HepG2 (cell line): ENCODE measurements around the gene GCNT2. TPM values are rescaled to one million over a fixed set of nuclear protein-coding genes. Genes with fewer than 3 reads are reported as not detected.

ENCODE experiments used
- ATAC-seq: fragments of 200-7000 bp; cut with Tn5 transposase; 3 replicates; pipeline ENCODE4 v1.9.1; 2020; ENCODE audit warnings: mild to moderate bottlenecking, moderate library complexity
- BruUV-seq: library from RNA; stranded (reverse); fragments of 400-500 nt; replicated peaks from 2 replicates; lab custom pipeline; 2021; lab: Mats Ljungman, UMichigan
- CTCF ChIA-PET: fragments of 300-600 bp; formaldehyde crosslinking; extraction: SDS; loops from one replicate; lab custom pipeline; 2021; ENCODE audit warnings: low total read pairs, inconsistent platforms, low intra/inter-chr PET ratio; lab: Yijun Ruan, JAX
- POLR2A ChIA-PET: fragments of 350-600 bp; sonication (Branson Sonifier 250); formaldehyde crosslinking; loops from one replicate; lab custom pipeline; 2020; ENCODE audit warnings: antibody characterized with exemption, inconsistent platforms; lab: Yijun Ruan, JAX
- DNase-seq: peaks from one replicate; pipeline ENCODE4 v3.0.0-alpha.2; 2015; ENCODE audit warnings: low spot score
- FAIRE-seq: peaks from 3 replicates; lab custom pipeline; 2011; peaks lifted over from hg19 to GRCh38; lab: Jason Lieb, UNC
- H2AFZ ChIP-seq: one replicate; pipeline ENCODE4 v1.6.1; 2011; ENCODE audit warnings: low read length, inconsistent platforms
- H3K27ac ChIP-seq: fragments of 300-600 bp; 3 replicates; pipeline ENCODE4 v1.8.0; 2011; ENCODE audit warnings: mixed run types, mild to moderate bottlenecking, mixed read lengths, low read length, inconsistent platforms; ENCODE audit not compliant: insufficient read depth; ENCODE audit errors: extremely low read length
- H3K27me3 ChIP-seq, 2 experiments: fragments of 200-600 bp in 1 of 2; 2 replicates in 1 of 2; 3 replicates in 1 of 2; pipeline versions ENCODE4 v1.6.0 to v1.8.0; 2011; ENCODE audit warnings: low read length in 2 of 2, mild to moderate bottlenecking in 2 of 2, moderate library complexity in 2 of 2, inconsistent platforms in 1 of 2; ENCODE audit not compliant: insufficient read depth in 2 of 2, control insufficient read depth in 1 of 2
- H3K36me3 ChIP-seq, 2 experiments: fragments of 200-600 bp in 1 of 2; replicated peaks in 1 of 2; 2 replicates in 1 of 2; 3 replicates in 1 of 2; pipeline versions ENCODE4 v1.5.1 to v1.8.0; 2011; ENCODE audit warnings: low read length in 2 of 2, inconsistent platforms in 1 of 2; ENCODE audit not compliant: insufficient read depth in 2 of 2, control insufficient read depth in 1 of 2
- H3K4me1 ChIP-seq: 2 replicates; pipeline ENCODE4 v1.5.1; 2012; ENCODE audit warnings: low read length, inconsistent platforms; ENCODE audit not compliant: insufficient read depth
- H3K4me2 ChIP-seq: 2 replicates; pipeline ENCODE4 v1.6.0; 2011; ENCODE audit warnings: low read depth, low read length, inconsistent platforms
- H3K4me3 ChIP-seq, 3 experiments: fragments of 200-600 bp in 1 of 3; sonication (generic), shearing (Covaris generic) in 1 of 3; replicated peaks in 1 of 3; 2 replicates each; pipeline ENCODE4 v1.5.1; 2011 to 2016; ENCODE audit warnings: low read length in 3 of 3, inconsistent platforms in 2 of 3, low read depth in 2 of 3, mild to moderate bottlenecking in 2 of 3, control low read depth in 1 of 3, mixed read lengths in 1 of 3; ENCODE audit not compliant: insufficient read depth in 1 of 3
- H3K79me2 ChIP-seq: one replicate; pipeline ENCODE4 v1.6.1; 2011; ENCODE audit warnings: low read length, inconsistent platforms; ENCODE audit not compliant: insufficient read depth
- H3K9ac ChIP-seq: 2 replicates; pipeline ENCODE4 v1.6.0; 2011; ENCODE audit warnings: mild to moderate bottlenecking, low read depth, low read length, inconsistent platforms; ENCODE audit not compliant: insufficient read depth
- H3K9me3 ChIP-seq: 2 replicates; pipeline ENCODE4 v1.5.1; 2012; ENCODE audit warnings: mild to moderate bottlenecking, low read length
- H4K20me1 ChIP-seq: 2 replicates; pipeline ENCODE4 v1.6.0; 2011; ENCODE audit warnings: inconsistent platforms, mild to moderate bottlenecking, low read length, moderate library complexity; ENCODE audit not compliant: insufficient read depth
- CBX5 ChIP-seq: sonication (generic); formaldehyde crosslinking; IDR thresholded peaks from 2 replicates; pipeline ENCODE4 v1.4.0; 2020; ENCODE audit warnings: missing genetic modification reagents, borderline replicate concordance
- IRF2 ChIP-seq: IDR thresholded peaks from 2 replicates; pipeline ENCODE4 v1.6.1; 2018; ENCODE audit warnings: missing genetic modification reagents, missing compliant biosample characterization
- ZBTB42 ChIP-seq: sonication (generic); formaldehyde crosslinking; IDR thresholded peaks from 2 replicates; pipeline ENCODE4 v1.5.0; 2020; ENCODE audit warnings: mild to moderate bottlenecking, missing genetic modification reagents
- ZNF431 ChIP-seq: sonication (generic); formaldehyde crosslinking; IDR thresholded peaks from 2 replicates; pipeline ENCODE4 v1.9.0; 2022; ENCODE audit warnings: missing genetic modification reagents, low read depth, mild to moderate bottlenecking, borderline replicate concordance
- ZNF784 ChIP-seq: sonication (generic); formaldehyde crosslinking; IDR thresholded peaks from 2 replicates; pipeline ENCODE4 v1.5.1; 2020; ENCODE audit warnings: missing genetic modification reagents, mild to moderate bottlenecking, borderline replicate concordance
- ZNF83 ChIP-seq: sonication (generic); formaldehyde crosslinking; IDR thresholded peaks from 2 replicates; pipeline ENCODE4 v1.4.0; 2020; ENCODE audit warnings: missing genetic modification reagents, mild to moderate bottlenecking, borderline replicate concordance
- ZSCAN12 ChIP-seq: sonication (generic); formaldehyde crosslinking; IDR thresholded peaks from 2 replicates; pipeline ENCODE4 v1.9.0; 2021; ENCODE audit warnings: mild to moderate bottlenecking, missing genetic modification reagents
- WGBS: methylation state at CpG from one replicate; pipeline ENCODE4 v1.1.6; 2017; ENCODE audit warnings: low lambda C conversion rate; 5-methylcytosine and 5-hydroxymethylcytosine counted together
- in situ Hi-C: cut with HindIII; loops from 2 replicates; pipeline ENCODE4 v1.10.0; 2017; ENCODE audit warnings: low pct_unique_long_range_greater_than_20kb; ENCODE audit not compliant: extremely low pct_ligation_motif_present
- intact Hi-C: fragments of 100-400 bp; cut with micrococcal nuclease; formaldehyde crosslinking; loops from one replicate; pipeline ENCODE4 v1.10.0; 2022; ENCODE audit not compliant: unreplicated experiment
- polyA plus RNA-seq, 8 experiments: library from polyadenylated mRNA; depleted of rRNA in 3 of 8; stranded (reverse) in 7 of 8; unstranded in 1 of 8; fragments of >200 nt; fragmentation: Illumina TruSeq in 4 of 8; extraction: Trizol in 4 of 8; gene quantifications; 2 replicates each; pipeline versions ENCODE4 v1.2.1 to v1.2.3, GENCODE V29; 2011 to 2016; ENCODE audit warnings: low read depth in 4 of 8, missing spikeins in 1 of 8, mixed read lengths in 1 of 8; ENCODE audit not compliant: insufficient read depth in 1 of 8
- total RNA-seq, 5 experiments: library from RNA; depleted of rRNA; stranded (reverse); fragments of >200 nt; fragmentation: Illumina TruSeq; extraction: Trizol; gene quantifications; 2 replicates each; pipeline ENCODE4 v1.2.3, GENCODE V29; 2016; ENCODE audit warnings: low read depth in 1 of 5
- TF ChIP-seq, protein P1 (sequence below), 2 experiments: sonication (generic) in 1 of 2; formaldehyde crosslinking in 1 of 2; IDR thresholded peaks; 2 replicates each; pipeline versions ENCODE4 v1.4.0 to v1.6.1; 2018 to 2020; ENCODE audit warnings: missing genetic modification reagents in 2 of 2, borderline replicate concordance in 1 of 2, low read depth in 1 of 2, mild to moderate bottlenecking in 1 of 2, missing biosample characterization in 1 of 2

Gene GCNT2
- total and polyA plus RNA-seq, 2 of the 13 experiments (the other 11 are each of a cell fraction or from before 2014, with no cell fraction given): 11.8 to 31.9 TPM

GRCh38 chr6:10557913-10558312 is 36.8 kb downstream of the GCNT2 start (continued):
- TF ChIP-seq ZNF784: no peak
- TF ChIP-seq, protein P1, sequence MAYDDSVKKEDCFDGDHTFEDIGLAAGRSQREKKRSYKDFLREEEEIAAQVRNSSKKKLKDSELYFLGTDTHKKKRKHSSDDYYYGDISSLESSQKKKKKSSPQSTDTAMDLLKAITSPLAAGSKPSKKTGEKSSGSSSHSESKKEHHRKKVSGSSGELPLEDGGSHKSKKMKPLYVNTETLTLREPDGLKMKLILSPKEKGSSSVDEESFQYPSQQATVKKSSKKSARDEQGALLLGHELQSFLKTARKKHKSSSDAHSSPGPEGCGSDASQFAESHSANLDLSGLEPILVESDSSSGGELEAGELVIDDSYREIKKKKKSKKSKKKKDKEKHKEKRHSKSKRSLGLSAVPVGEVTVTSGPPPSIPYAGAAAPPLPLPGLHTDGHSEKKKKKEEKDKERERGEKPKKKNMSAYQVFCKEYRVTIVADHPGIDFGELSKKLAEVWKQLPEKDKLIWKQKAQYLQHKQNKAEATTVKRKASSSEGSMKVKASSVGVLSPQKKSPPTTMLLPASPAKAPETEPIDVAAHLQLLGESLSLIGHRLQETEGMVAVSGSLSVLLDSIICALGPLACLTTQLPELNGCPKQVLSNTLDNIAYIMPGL (CRISPR knock-in tag; IDR thresholded peaks at IDR 0.05; ENCODE audit: borderline replicate concordance in 1 of 2, low read depth in 1 of 2): no peak
- no peak for TF ChIP-seq ZNF431 (CRISPR knock-in tag)
- no peak for TF ChIP-seq ZBTB42 (CRISPR knock-in tag)

GRCh38 chr6:10558565-10558964 is 37.4 kb downstream of the GCNT2 start:
- POLR2A ChIA-PET: no interaction called here
- Histone ChIP-seq H3K79me2 (no peaks in the 10 kb centered on the region), H3K4me1 (no peaks in the 10 kb centered on the region), H3K4me2 (no peak overlapping the region), H3K27ac (no peak overlapping the region), H3K9ac (no peak overlapping the region), H4K20me1 (no peaks in the 10 kb centered on the region), H2AFZ (no peak overlapping the region), H3K27me3 (no peaks in the 10 kb centered on the region), H3K36me3 (peaks cover 7 to 23% of the 10 kb centered on the region in 2 experiments; a peak in 4 of 5 replicates), H3K4me3 (no peak overlapping the region), H3K9me3 (no peaks in the 10 kb centered on the region)
- in situ Hi-C loops (no loop called here), intact Hi-C loops (no loop called here)
- TF ChIP-seq CBX5 (CRISPR knock-in tag) (no peak), ZSCAN12 (no peak), IRF2 (CRISPR knock-in tag) (no peak), ZNF83 (no peak)
- FAIRE-seq (no peak), DNase-seq (no peak), ATAC-seq (no peak)
- BruUV-seq: no TSS peak
- CTCF ChIA-PET: no interaction called here
- WGBS: 99% methylated on average over 10 of the region's 10 CpGs
